MCF 10A (cell line): ENCODE measurements around the gene CFAP299. TPM values are rescaled to one million over a fixed set of nuclear protein-coding genes. Genes with fewer than 3 reads are reported as not detected.

ENCODE experiments used
- BruUV-seq: library from RNA; stranded (reverse); fragments of 400-500 nt; replicated peaks from 2 replicates; lab custom pipeline; 2021; lab: Mats Ljungman, UMichigan
- CTCF ChIA-PET: fragments of 300-600 bp; sonication (Branson Sonifier 250); formaldehyde crosslinking; extraction: SDS; loops from one replicate; lab custom pipeline; 2021; ENCODE audit warnings: antibody characterized with exemption, inconsistent platforms; lab: Yijun Ruan, JAX
- POLR2A ChIA-PET: fragments of 300-600, 350-650 bp; sonication (Branson Sonifier 250); formaldehyde crosslinking; extraction: SDS; loops from one replicate; lab custom pipeline; 2020; ENCODE audit warnings: antibody characterized with exemption, inconsistent platforms; lab: Yijun Ruan, JAX
- DNase-seq: peaks from one replicate; pipeline ENCODE4 v3.0.0-alpha.2; 2018; ENCODE audit not compliant: unreplicated experiment
- H3K27ac Mint-ChIP-seq: one replicate; pipeline ENCODE4 v1.8.0; 2022; ENCODE audit warnings: mild to moderate bottlenecking, low read depth, mixed read lengths; ENCODE audit not compliant: unreplicated experiment
- H3K27me3 Mint-ChIP-seq: one replicate; pipeline ENCODE4 v1.8.0; 2022; ENCODE audit warnings: mixed read lengths; ENCODE audit not compliant: insufficient read depth, unreplicated experiment
- H3K36me3 Mint-ChIP-seq: one replicate; pipeline ENCODE4 v1.8.0; 2022; ENCODE audit warnings: mild to moderate bottlenecking, moderate library complexity, mixed read lengths; ENCODE audit not compliant: insufficient read depth, unreplicated experiment
- H3K4me1 Mint-ChIP-seq: one replicate; pipeline ENCODE4 v1.8.0; 2022; ENCODE audit warnings: mixed read lengths; ENCODE audit not compliant: insufficient read depth, unreplicated experiment
- H3K4me3 Mint-ChIP-seq: one replicate; pipeline ENCODE4 v1.8.0; 2022; ENCODE audit warnings: mild to moderate bottlenecking, moderate library complexity, mixed read lengths; ENCODE audit not compliant: unreplicated experiment
- H3K9me3 Mint-ChIP-seq: one replicate; pipeline ENCODE4 v1.8.0; 2022; ENCODE audit warnings: mixed read lengths; ENCODE audit not compliant: unreplicated experiment
- CTCF ChIP-seq: fragments of 200-600 bp; IDR thresholded peaks from one replicate; pipeline ENCODE4 v1.8.0; 2022; ENCODE audit warnings: antibody characterized with exemption, mild to moderate bottlenecking; ENCODE audit not compliant: unreplicated experiment
- intact Hi-C: fragments of 100-400 bp; cut with micrococcal nuclease; formaldehyde crosslinking; loops from 2 replicates; pipeline ENCODE4 v1.14.1; 2022
- total RNA-seq: library from RNA; stranded (reverse); gene quantifications from 2 replicates; pipeline ENCODE4 v1.2.3, GENCODE V29; 2022

Gene CFAP299
- total RNA-seq, 1 experiment from 2014 or later, result 0.33 TPM

GRCh38 chr4:80711956-80712355 is 376.4 kb downstream of the CFAP299 start:
- H3K9me3 Mint-ChIP-seq, result peaks cover 8% of the 10 kb centered on the region
- CTCF ChIA-PET, result no interaction called here
- DNase-seq, result no peak
- no peak overlapping the region for H3K27ac Mint-ChIP-seq
- H3K27me3 Mint-ChIP-seq, result no peaks in the 10 kb centered on the region
- BruUV-seq, result no TSS peak
- intact Hi-C loops, result no loop called here
- no peak overlapping the region for H3K4me3 Mint-ChIP-seq
- POLR2A ChIA-PET, result interaction anchor here (0.7 to 1.6 kb wide), 3 partner anchors 10 to 1214 kb away, joined by 3 to 4 read pairs (median 3); no protein-coding TSS in a partner anchor
- peaks cover 20% of the 10 kb centered on the region for H3K4me1 Mint-ChIP-seq
- no peaks in the 10 kb centered on the region for H3K36me3 Mint-ChIP-seq
- TF ChIP-seq CTCF, result no peak

GRCh38 chr4:80713409-80713808 is 377.9 kb downstream of the CFAP299 start:
- POLR2A ChIA-PET, result interaction anchor here (0.6 kb wide), 1 partner anchor 16 kb away, joined by 3 read pairs; no protein-coding TSS in a partner anchor
- Mint-ChIP-seq H3K36me3 (no peaks in the 10 kb centered on the region), H3K4me3 (no peak overlapping the region)

GRCh38 chr4:80717204-80717603 is 381.7 kb downstream of the CFAP299 start:
- no peak for TF ChIP-seq CTCF
- Mint-ChIP-seq H3K4me3 (no peak overlapping the region), H3K9me3 (peaks cover 16% of the 10 kb centered on the region), H3K27me3 (no peaks in the 10 kb centered on the region), H3K27ac (no peak overlapping the region), H3K36me3 (no peaks in the 10 kb centered on the region), H3K4me1 (peaks cover 20% of the 10 kb centered on the region)
- ChIA-PET CTCF (no interaction called here), POLR2A (interaction anchor here (0.6 kb wide), 1 partner anchor 236 kb away, joined by 3 read pairs; no protein-coding TSS in a partner anchor)
- no peak for DNase-seq
- BruUV-seq, result no TSS peak
- intact Hi-C loops, result no loop called here

More at GRCh38 chr4:80713409-80713808, 377.9 kb downstream of the CFAP299 start:
- no TSS peak for BruUV-seq
- Mint-ChIP-seq H3K4me1 (peaks cover 20% of the 10 kb centered on the region), H3K27ac (no peak overlapping the region), H3K27me3 (no peaks in the 10 kb centered on the region), H3K9me3 (peaks cover 8% of the 10 kb centered on the region)
- no peak for TF ChIP-seq CTCF
- CTCF ChIA-PET, result interaction anchor here (0.6 kb wide), 1 partner anchor 20 kb away, joined by 3 read pairs; no protein-coding TSS in a partner anchor
- intact Hi-C loops, result no loop called here
- no peak for DNase-seq

GRCh38 chr4:80726471-80726870 is 390.9 kb downstream of the CFAP299 start:
- TF ChIP-seq CTCF, result no peak
- peaks cover 2% of the 10 kb centered on the region for H3K9me3 Mint-ChIP-seq
- ChIA-PET POLR2A (interaction anchor here (0.9 kb wide), 1 partner anchor 108 kb away, joined by 3 read pairs; no protein-coding TSS in a partner anchor), CTCF (interaction anchor here (0.8 to 1.7 kb wide), 2 partner anchors 108 to 361 kb away, joined by 3 to 5 read pairs; no protein-coding TSS in a partner anchor)
- DNase-seq, result no peak
- intact Hi-C loops, result no loop called here
- H3K36me3 Mint-ChIP-seq, result no peaks in the 10 kb centered on the region
- H3K4me3 Mint-ChIP-seq, result no peak overlapping the region
- peaks cover 7% of the 10 kb centered on the region for H3K4me1 Mint-ChIP-seq
- no peaks in the 10 kb centered on the region for H3K27me3 Mint-ChIP-seq
- no TSS peak for BruUV-seq
- no peak overlapping the region for H3K27ac Mint-ChIP-seq
